C4-2B (cell line): Measurements from ENCODE around the gene METTL22.

ENCODE experiments used
- ZFX ChIP-seq: fragments of 450-650 bp; IDR thresholded peaks from 2 replicates; pipeline ENCODE4 v1.6.1; 2017
- TF ChIP-seq, protein P1 (sequence below): fragments of 450-650 bp; conservative IDR thresholded peaks from 2 replicates; pipeline ENCODE4 v1.5.1; 2017; ENCODE audit warnings: mild to moderate bottlenecking

GRCh38 chr16:8682551-8683259, 61.2 kb downstream of the METTL22 start:
- TF ChIP-seq, protein P1, sequence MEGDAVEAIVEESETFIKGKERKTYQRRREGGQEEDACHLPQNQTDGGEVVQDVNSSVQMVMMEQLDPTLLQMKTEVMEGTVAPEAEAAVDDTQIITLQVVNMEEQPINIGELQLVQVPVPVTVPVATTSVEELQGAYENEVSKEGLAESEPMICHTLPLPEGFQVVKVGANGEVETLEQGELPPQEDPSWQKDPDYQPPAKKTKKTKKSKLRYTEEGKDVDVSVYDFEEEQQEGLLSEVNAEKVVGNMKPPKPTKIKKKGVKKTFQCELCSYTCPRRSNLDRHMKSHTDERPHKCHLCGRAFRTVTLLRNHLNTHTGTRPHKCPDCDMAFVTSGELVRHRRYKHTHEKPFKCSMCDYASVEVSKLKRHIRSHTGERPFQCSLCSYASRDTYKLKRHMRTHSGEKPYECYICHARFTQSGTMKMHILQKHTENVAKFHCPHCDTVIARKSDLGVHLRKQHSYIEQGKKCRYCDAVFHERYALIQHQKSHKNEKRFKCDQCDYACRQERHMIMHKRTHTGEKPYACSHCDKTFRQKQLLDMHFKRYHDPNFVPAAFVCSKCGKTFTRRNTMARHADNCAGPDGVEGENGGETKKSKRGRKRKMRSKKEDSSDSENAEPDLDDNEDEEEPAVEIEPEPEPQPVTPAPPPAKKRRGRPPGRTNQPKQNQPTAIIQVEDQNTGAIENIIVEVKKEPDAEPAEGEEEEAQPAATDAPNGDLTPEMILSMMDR: no peak
- TF ChIP-seq ZFX: no peak
